HL-60 (cell line): ENCODE data around the gene RPS27L.

Experiments
- TF ChIP-seq, protein P1 (sequence below): IDR thresholded peaks from one replicate; pipeline ENCODE4 v1.5.1; 2011; ENCODE audit warnings: low read length, control low read depth, inconsistent platforms; ENCODE audit not compliant: insufficient read depth
- TF ChIP-seq, protein P2 (sequence below): IDR thresholded peaks from 2 replicates; pipeline ENCODE4 v1.6.1; 2012; ENCODE audit warnings: low read depth; ENCODE audit not compliant: insufficient replicate concordance

- TF ChIP-seq, protein P1, sequence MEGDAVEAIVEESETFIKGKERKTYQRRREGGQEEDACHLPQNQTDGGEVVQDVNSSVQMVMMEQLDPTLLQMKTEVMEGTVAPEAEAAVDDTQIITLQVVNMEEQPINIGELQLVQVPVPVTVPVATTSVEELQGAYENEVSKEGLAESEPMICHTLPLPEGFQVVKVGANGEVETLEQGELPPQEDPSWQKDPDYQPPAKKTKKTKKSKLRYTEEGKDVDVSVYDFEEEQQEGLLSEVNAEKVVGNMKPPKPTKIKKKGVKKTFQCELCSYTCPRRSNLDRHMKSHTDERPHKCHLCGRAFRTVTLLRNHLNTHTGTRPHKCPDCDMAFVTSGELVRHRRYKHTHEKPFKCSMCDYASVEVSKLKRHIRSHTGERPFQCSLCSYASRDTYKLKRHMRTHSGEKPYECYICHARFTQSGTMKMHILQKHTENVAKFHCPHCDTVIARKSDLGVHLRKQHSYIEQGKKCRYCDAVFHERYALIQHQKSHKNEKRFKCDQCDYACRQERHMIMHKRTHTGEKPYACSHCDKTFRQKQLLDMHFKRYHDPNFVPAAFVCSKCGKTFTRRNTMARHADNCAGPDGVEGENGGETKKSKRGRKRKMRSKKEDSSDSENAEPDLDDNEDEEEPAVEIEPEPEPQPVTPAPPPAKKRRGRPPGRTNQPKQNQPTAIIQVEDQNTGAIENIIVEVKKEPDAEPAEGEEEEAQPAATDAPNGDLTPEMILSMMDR = no peak
- TF ChIP-seq, protein P2, sequence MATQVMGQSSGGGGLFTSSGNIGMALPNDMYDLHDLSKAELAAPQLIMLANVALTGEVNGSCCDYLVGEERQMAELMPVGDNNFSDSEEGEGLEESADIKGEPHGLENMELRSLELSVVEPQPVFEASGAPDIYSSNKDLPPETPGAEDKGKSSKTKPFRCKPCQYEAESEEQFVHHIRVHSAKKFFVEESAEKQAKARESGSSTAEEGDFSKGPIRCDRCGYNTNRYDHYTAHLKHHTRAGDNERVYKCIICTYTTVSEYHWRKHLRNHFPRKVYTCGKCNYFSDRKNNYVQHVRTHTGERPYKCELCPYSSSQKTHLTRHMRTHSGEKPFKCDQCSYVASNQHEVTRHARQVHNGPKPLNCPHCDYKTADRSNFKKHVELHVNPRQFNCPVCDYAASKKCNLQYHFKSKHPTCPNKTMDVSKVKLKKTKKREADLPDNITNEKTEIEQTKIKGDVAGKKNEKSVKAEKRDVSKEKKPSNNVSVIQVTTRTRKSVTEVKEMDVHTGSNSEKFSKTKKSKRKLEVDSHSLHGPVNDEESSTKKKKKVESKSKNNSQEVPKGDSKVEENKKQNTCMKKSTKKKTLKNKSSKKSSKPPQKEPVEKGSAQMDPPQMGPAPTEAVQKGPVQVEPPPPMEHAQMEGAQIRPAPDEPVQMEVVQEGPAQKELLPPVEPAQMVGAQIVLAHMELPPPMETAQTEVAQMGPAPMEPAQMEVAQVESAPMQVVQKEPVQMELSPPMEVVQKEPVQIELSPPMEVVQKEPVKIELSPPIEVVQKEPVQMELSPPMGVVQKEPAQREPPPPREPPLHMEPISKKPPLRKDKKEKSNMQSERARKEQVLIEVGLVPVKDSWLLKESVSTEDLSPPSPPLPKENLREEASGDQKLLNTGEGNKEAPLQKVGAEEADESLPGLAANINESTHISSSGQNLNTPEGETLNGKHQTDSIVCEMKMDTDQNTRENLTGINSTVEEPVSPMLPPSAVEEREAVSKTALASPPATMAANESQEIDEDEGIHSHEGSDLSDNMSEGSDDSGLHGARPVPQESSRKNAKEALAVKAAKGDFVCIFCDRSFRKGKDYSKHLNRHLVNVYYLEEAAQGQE = no peak
These were observed 35.8 kb downstream of the RPS27L start, which contains the start of gene LACTB for GRCh38 chr15:63121382-63122001.
